Activated B cell treated with CpG ODN at 0.5 μM for 24 hours (primary cell): ENCODE measurements around the gene ZNF274. TPM values are rescaled to one million over a fixed set of nuclear protein-coding genes. Genes with fewer than 3 reads are reported as not detected.

Experiments used
- ATAC-seq: fragments of 200-7000 bp; cut with Tn5 transposase; one replicate; pipeline ENCODE4 v1.10.0; 2021; ENCODE audit warnings: low read depth, mild to moderate bottlenecking, moderate library complexity
- CTCF ChIA-PET: fragments of 350-600 bp; sonication (Branson Sonifier 250); formaldehyde crosslinking; loops from one replicate; lab custom pipeline; 2021; ENCODE audit warnings: antibody characterized with exemption; lab: Charles Lee
- POLR2A ChIA-PET: fragments of 350-600 bp; sonication (Branson Sonifier 250); formaldehyde crosslinking; loops from one replicate; lab custom pipeline; 2021; ENCODE audit warnings: antibody characterized with exemption; lab: Charles Lee
- DNase-seq: peaks from one replicate; pipeline ENCODE4 v3.0.0; 2022
- H3K27ac Mint-ChIP-seq: one replicate; pipeline ENCODE4 v1.8.0; 2020; ENCODE audit warnings: mixed read lengths
- H3K27me3 Mint-ChIP-seq: one replicate; pipeline ENCODE4 v1.8.0; 2021; ENCODE audit warnings: mixed read lengths
- H3K36me3 Mint-ChIP-seq: one replicate; pipeline ENCODE4 v1.8.0; 2021; ENCODE audit warnings: low read depth, mixed read lengths
- H3K4me1 Mint-ChIP-seq: one replicate; pipeline ENCODE4 v1.8.0; 2021; ENCODE audit warnings: mixed read lengths
- H3K4me3 Mint-ChIP-seq: one replicate; pipeline ENCODE4 v1.8.0; 2020; ENCODE audit warnings: mild to moderate bottlenecking, mixed read lengths
- H3K9me3 Mint-ChIP-seq: one replicate; pipeline ENCODE4 v1.8.0; 2020; ENCODE audit warnings: mixed read lengths
- intact Hi-C: fragments of 100-400 bp; cut with micrococcal nuclease; formaldehyde crosslinking; loops from one replicate; pipeline ENCODE4 v1.15.1; 2024
- total RNA-seq: library from RNA; stranded (reverse); gene quantifications from 2 replicates; pipeline ENCODE4 v1.2.3, GENCODE V29; 2022
- TF ChIP-seq, protein P1 (sequence below): fragments of 200-600 bp; IDR thresholded peaks from one replicate; pipeline ENCODE4 v1.8.0; 2022; ENCODE audit warnings: antibody characterized with exemption, mild to moderate bottlenecking

Gene ZNF274
- total RNA-seq, 1 donor from 2014 or later = 50.3 TPM

DNA sequence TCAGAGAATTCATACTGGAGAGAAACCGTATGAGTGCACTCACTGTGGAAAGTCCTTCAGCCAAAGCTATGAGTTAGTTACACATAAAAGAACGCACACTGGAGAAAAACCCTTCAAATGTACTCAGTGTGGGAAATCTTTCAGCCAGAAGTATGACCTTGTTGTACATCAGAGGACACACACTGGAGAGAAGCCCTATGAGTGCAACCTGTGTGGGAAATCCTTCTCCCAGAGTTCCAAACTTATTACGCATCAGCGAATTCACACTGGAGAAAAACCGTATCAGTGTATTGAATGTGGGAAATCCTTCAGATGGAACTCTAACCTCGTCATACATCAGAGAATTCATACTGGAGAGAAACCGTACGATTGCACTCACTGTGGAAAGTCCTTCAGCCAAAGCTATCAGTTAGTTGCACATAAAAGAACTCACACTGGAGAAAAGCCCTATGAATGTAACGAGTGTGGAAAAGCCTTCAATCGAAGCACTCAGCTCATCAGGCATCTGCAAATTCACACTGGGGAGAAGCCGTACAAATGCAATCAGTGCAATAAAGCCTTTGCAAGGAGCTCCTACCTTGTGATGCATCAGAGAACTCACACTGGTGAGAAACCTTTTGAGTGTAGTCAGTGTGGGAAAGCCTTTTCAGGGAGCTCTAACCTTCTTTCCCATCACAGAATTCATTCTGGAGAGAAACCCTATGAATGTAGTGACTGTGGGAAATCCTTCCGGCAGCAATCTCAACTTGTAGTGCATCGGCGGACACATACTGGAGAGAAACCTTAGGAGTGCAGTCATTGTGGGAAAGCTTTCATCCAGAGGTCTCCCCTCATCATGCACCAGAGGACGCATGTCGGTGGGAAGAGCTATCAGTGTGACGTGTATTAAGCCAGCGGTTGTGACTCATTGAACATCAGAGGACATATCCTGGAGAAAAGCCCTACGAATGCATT lies 79.4 kb downstream of the ZNF274 start:
- no peak overlapping the region for H3K27ac Mint-ChIP-seq
- ATAC-seq = no peak
- no peak overlapping the region for H3K4me3 Mint-ChIP-seq
- TF ChIP-seq, protein P1, sequence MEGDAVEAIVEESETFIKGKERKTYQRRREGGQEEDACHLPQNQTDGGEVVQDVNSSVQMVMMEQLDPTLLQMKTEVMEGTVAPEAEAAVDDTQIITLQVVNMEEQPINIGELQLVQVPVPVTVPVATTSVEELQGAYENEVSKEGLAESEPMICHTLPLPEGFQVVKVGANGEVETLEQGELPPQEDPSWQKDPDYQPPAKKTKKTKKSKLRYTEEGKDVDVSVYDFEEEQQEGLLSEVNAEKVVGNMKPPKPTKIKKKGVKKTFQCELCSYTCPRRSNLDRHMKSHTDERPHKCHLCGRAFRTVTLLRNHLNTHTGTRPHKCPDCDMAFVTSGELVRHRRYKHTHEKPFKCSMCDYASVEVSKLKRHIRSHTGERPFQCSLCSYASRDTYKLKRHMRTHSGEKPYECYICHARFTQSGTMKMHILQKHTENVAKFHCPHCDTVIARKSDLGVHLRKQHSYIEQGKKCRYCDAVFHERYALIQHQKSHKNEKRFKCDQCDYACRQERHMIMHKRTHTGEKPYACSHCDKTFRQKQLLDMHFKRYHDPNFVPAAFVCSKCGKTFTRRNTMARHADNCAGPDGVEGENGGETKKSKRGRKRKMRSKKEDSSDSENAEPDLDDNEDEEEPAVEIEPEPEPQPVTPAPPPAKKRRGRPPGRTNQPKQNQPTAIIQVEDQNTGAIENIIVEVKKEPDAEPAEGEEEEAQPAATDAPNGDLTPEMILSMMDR = no peak
- no peaks in the 10 kb centered on the region for H3K27me3 Mint-ChIP-seq
- peaks cover 71% of the 10 kb centered on the region for H3K36me3 Mint-ChIP-seq
- ChIA-PET CTCF (no interaction called here), POLR2A (no interaction called here)
- H3K9me3 Mint-ChIP-seq = peaks cover 35% of the 10 kb centered on the region
- no peak for DNase-seq
- intact Hi-C loops = no loop called here
- H3K4me1 Mint-ChIP-seq = no peaks in the 10 kb centered on the region

GRCh38 chr19:58262922-58263296 lies 80.0 kb downstream of the ZNF274 start:
- no peaks in the 10 kb centered on the region for H3K27me3 Mint-ChIP-seq
- H3K4me1 Mint-ChIP-seq = no peaks in the 10 kb centered on the region
- H3K9me3 Mint-ChIP-seq = peaks cover 28% of the 10 kb centered on the region
- ChIA-PET CTCF (no interaction called here), POLR2A (no interaction called here)
- no peak for ATAC-seq
- TF ChIP-seq, protein P1 = no peak
- H3K4me3 Mint-ChIP-seq = no peak overlapping the region
- intact Hi-C loops = no loop called here
- no peak for DNase-seq
- H3K36me3 Mint-ChIP-seq = peaks cover 66% of the 10 kb centered on the region
- H3K27ac Mint-ChIP-seq = no peak overlapping the region

Other genes starting within 250 kb of the ZNF274 start
- 21.3 and 26.5 TPM in 2 replicates for gene ZNF418, start 247.7 kb upstream of the ZNF274 start, total RNA-seq
- gene ZNF256, start 235.4 kb upstream of the ZNF274 start, total RNA-seq = 16.6 and 20.2 TPM in 2 replicates
- 0.81 and 1.1 TPM in 2 replicates for gene C19orf18, start 208.5 kb upstream of the ZNF274 start, total RNA-seq
- 27.8 and 32.9 TPM in 2 replicates for gene ZNF606, start 180.2 kb upstream of the ZNF274 start, total RNA-seq
- not detected in 2 replicates for gene ZSCAN1, start 149.0 kb upstream of the ZNF274 start, total RNA-seq
- gene ZNF135, start 123.8 kb upstream of the ZNF274 start, total RNA-seq = 5.8 and 7.5 TPM in 2 replicates
- 40.8 and 49.8 TPM in 2 replicates for gene ZSCAN18, start 84.8 kb upstream of the ZNF274 start, total RNA-seq
- 9.7 and 10.8 TPM in 2 replicates for gene ZNF329, start 32.3 kb upstream of the ZNF274 start, total RNA-seq
- gene ZNF544, start 45.9 kb downstream of the ZNF274 start, total RNA-seq = 45.2 and 61.7 TPM in 2 replicates
- gene ZNF8, start 95.9 kb downstream of the ZNF274 start, total RNA-seq = 4.7 and 5.3 TPM in 2 replicates
- 61.4 and 74.3 TPM in 2 replicates for gene ERVK3-1, start 122.3 kb downstream of the ZNF274 start, total RNA-seq
- 4.7 and 4.8 TPM in 2 replicates for gene ZSCAN22, start 143.9 kb downstream of the ZNF274 start, total RNA-seq
- gene A1BG, start 170.4 kb downstream of the ZNF274 start, total RNA-seq = 21.8 and 26.8 TPM in 2 replicates
- gene ZNF497, start 179.7 kb downstream of the ZNF274 start, total RNA-seq = 1.7 and 2.1 TPM in 2 replicates
- gene ZNF837, start 198.0 kb downstream of the ZNF274 start, total RNA-seq = 3.1 and 3.5 TPM in 2 replicates
- gene RPS5, start 204.2 kb downstream of the ZNF274 start, total RNA-seq = 1,982 and 2,193 TPM in 2 replicates
- 0.44 TPM in 1 of 2 replicates, not detected in the other for gene RNF225, start 212.6 kb downstream of the ZNF274 start, total RNA-seq
- 8.6 and 9.6 TPM in 2 replicates for gene ZNF584, start 225.6 kb downstream of the ZNF274 start, total RNA-seq